ENCODE results near the gene C17orf78. TPM values are rescaled to one million over a fixed set of nuclear protein-coding genes. Genes with fewer than 3 reads are reported as not detected.
A peak's percentile ranks its signal among the peaks of the same experiment; 100 is the strongest.

C17orf78 gene
- total and polyA plus RNA-seq, 4 donors, result not detected

- no peak for DNase-seq
Measured at GRCh38 chr17:37359682-37360188, 16.1 kb upstream of the C17orf78 start.

GRCh38 chr17:37360632-37361031, 15.2 kb upstream of the C17orf78 start:
- H3K27ac ChIP-seq (ENCODE audit: low read depth in 1 of 2, low read length in 1 of 2), result peak overlapping the region in 1 of 2 donors; percentile 69
- no peaks in the 10 kb centered on the region for H3K27me3 ChIP-seq (ENCODE audit: control insufficient read depth in 3 of 3, insufficient read depth in 3 of 3, low read length in 2 of 3)
- no peak overlapping the region for H3K4me3 ChIP-seq
- TF ChIP-seq CTCF (IDR thresholded peaks at IDR 0.05; ENCODE audit: control extremely low read depth, extremely low read depth), result no peak
- H3K36me3 ChIP-seq (ENCODE audit: control insufficient read depth in 4 of 4, insufficient read depth in 4 of 4, low read length in 4 of 4), result no peaks in the 10 kb centered on the region
- WGBS, 2 donors, result 56 to 61% methylated on average over 3 of the region's 3 CpGs
- no peak overlapping the region for H3K9ac ChIP-seq (ENCODE audit: insufficient read depth in 1 of 2, low read length in 2 of 2)
- DNase-seq, result no peak
- peaks cover 4 to 21% (median 9%) of the 10 kb centered on the region in 5 donors for H3K4me1 ChIP-seq (ENCODE audit: control insufficient read depth in 5 of 5, insufficient read depth in 5 of 5, low read length in 5 of 5)
- no peaks in the 10 kb centered on the region for H3K9me3 ChIP-seq (ENCODE audit: control insufficient read depth in 4 of 4, insufficient read depth in 3 of 4, low read length in 3 of 4)
- no peak for ATAC-seq (ENCODE audit: insufficient read depth, low FRiP score)

More at GRCh38 chr17:37359682-37360188, 16.1 kb upstream of the C17orf78 start:
- 8 to 10% methylated on average over 18 of the region's 18 CpGs for WGBS, 2 donors
- Histone ChIP-seq H3K4me1 (ENCODE audit: control insufficient read depth in 5 of 5, insufficient read depth in 5 of 5, low read length in 5 of 5) (peaks cover 4 to 21% (median 9%) of the 10 kb centered on the region in 5 donors), H3K9me3 (ENCODE audit: control insufficient read depth in 4 of 4, insufficient read depth in 3 of 4, low read length in 3 of 4) (no peaks in the 10 kb centered on the region), H3K9ac (ENCODE audit: insufficient read depth in 1 of 2, low read length in 2 of 2) (peak overlapping the region; percentile 39 to 87), H3K27ac (ENCODE audit: low read depth in 1 of 2, low read length in 1 of 2) (peak overlapping the region; percentile 94), H3K4me3 (peak overlapping the region; percentile 59), H3K27me3 (ENCODE audit: control insufficient read depth in 3 of 3, insufficient read depth in 3 of 3, low read length in 2 of 3) (no peaks in the 10 kb centered on the region), H3K36me3 (ENCODE audit: control insufficient read depth in 4 of 4, insufficient read depth in 4 of 4, low read length in 4 of 4) (no peaks in the 10 kb centered on the region)
- no peak for TF ChIP-seq CTCF (IDR thresholded peaks at IDR 0.05; ENCODE audit: control extremely low read depth, extremely low read depth)
- no peak for ATAC-seq (ENCODE audit: insufficient read depth, low FRiP score)

- 64 to 74% methylated on average over 4 of the region's 4 CpGs for WGBS, 2 donors
Measured at GRCh38 chr17:37361543-37361942, 14.2 kb upstream of the C17orf78 start.

More at GRCh38 chr17:37361543-37361942, 14.2 kb upstream of the C17orf78 start:
- peaks cover 4 to 21% (median 9%) of the 10 kb centered on the region in 5 donors for H3K4me1 ChIP-seq (ENCODE audit: control insufficient read depth in 5 of 5, insufficient read depth in 5 of 5, low read length in 5 of 5)
- no peaks in the 10 kb centered on the region for H3K9me3 ChIP-seq (ENCODE audit: control insufficient read depth in 4 of 4, insufficient read depth in 3 of 4, low read length in 3 of 4)
- H3K36me3 ChIP-seq (ENCODE audit: control insufficient read depth in 4 of 4, insufficient read depth in 4 of 4, low read length in 4 of 4), result no peaks in the 10 kb centered on the region
- TF ChIP-seq CTCF (IDR thresholded peaks at IDR 0.05; ENCODE audit: control extremely low read depth, extremely low read depth), result no peak
- H3K27me3 ChIP-seq (ENCODE audit: control insufficient read depth in 3 of 3, insufficient read depth in 3 of 3, low read length in 2 of 3), result no peaks in the 10 kb centered on the region
- no peak overlapping the region for H3K9ac ChIP-seq (ENCODE audit: insufficient read depth in 1 of 2, low read length in 2 of 2)
- DNase-seq (no peak), ATAC-seq (ENCODE audit: insufficient read depth, low FRiP score) (no peak)
- no peak overlapping the region for H3K27ac ChIP-seq (ENCODE audit: low read depth in 1 of 2, low read length in 1 of 2)
- no peak overlapping the region for H3K4me3 ChIP-seq
